ENCODE results near the gene RAB41. TPM values are rescaled to one million over a fixed set of nuclear protein-coding genes. Genes with fewer than 3 reads are reported as not detected.
"Not testable (repeated sequence)": the region's sequence is repeated elsewhere in the genome, so short reads cannot be mapped to it uniquely, and the experiment has no call there.

The RAB41 gene
- total RNA-seq, 1 experiment from 2014 or later: not detected

- ATAC-seq (no peak), DNase-seq (no peak)
- no peaks in the 10 kb centered on the region for H3K9me2 ChIP-seq (replicated peaks; ENCODE audit: low read length)
- H3K27me3 ChIP-seq (ENCODE audit: low read length): no peaks in the 10 kb centered on the region
- 0 out of 2 replicates have a peak, but pooled peaks cover 4% of the 10 kb centered on the region for H4K20me1 ChIP-seq (ENCODE audit: low read length)
- 0 out of 2 replicates have a peak, but pooled peaks cover 6% of the 10 kb centered on the region for H3K79me2 ChIP-seq (ENCODE audit: low read length)
- ChIA-PET POLR2A (ENCODE audit: unreplicated experiment) (no interaction called here), CTCF (no interaction called here)
- H3K36me3 ChIP-seq (ENCODE audit: low read depth, low read length): peaks cover 5% of the 10 kb centered on the region
- intact Hi-C loops (cut with micrococcal nuclease): no loop called here
- H3K4me3 ChIP-seq (ENCODE audit: low read length): no peak overlapping the region
- no peaks in the 10 kb centered on the region for H3K9me3 ChIP-seq (ENCODE audit: low read length)
- BruUV-seq (replicated peaks): no TSS peak
- H3F3A ChIP-seq (ENCODE audit: low read length, unreplicated experiment): no peaks in the 10 kb centered on the region
- no peaks in the 10 kb centered on the region for H3K4me1 ChIP-seq (ENCODE audit: insufficient read depth, low read length)
- no peak overlapping the region for H3K4me2 ChIP-seq (ENCODE audit: low read length)
- no peak overlapping the region for H3K9ac ChIP-seq (ENCODE audit: low read length)
- no peak overlapping the region for H2AFZ ChIP-seq (ENCODE audit: low read length)
- no peak overlapping the region for H3K27ac ChIP-seq (ENCODE audit: low read length)
- TF ChIP-seq EZH2 (IDR thresholded peaks at IDR 0.05; ENCODE audit: low read length, unreplicated experiment): no peak
- TF ChIP-seq CTCF (conservative IDR thresholded peaks at IDR 0.05; ENCODE audit: low read depth, low read length): no peak
- no peak for TF ChIP-seq EZH2phosphoT487 (IDR thresholded peaks at IDR 0.05; ENCODE audit: borderline replicate concordance, low read length)
These were observed 40.8 kb downstream of the RAB41 start for GRCh38 chrX:70322784-70323183.

DNA sequence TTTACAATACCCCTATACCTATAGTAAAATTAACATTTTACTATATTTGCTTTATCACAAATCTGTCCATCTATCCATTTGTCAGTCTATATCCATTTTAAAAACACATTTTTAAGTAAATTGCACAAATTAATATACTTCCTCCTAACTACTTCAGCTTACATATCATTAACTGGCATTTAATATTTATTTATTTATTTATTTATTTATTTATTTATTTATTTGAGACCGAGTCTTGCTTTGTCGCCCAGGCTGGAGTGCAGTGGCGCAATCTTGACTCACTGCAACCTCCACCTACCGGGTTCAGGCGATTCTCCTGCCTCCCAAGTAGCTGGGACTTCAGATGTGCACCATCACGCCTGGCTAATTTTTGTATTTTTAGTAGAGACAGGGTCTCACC, 41.7 kb downstream of the RAB41 start:
- intact Hi-C loops (cut with micrococcal nuclease); H2AFZ ChIP-seq (ENCODE audit: low read length); H3K4me2 ChIP-seq (ENCODE audit: low read length); DNase-seq; ATAC-seq; H3K36me3 ChIP-seq (ENCODE audit: low read depth, low read length); H3F3A ChIP-seq (ENCODE audit: low read length, unreplicated experiment); H4K20me1 ChIP-seq (ENCODE audit: low read length); CTCF ChIA-PET; H3K9me3 ChIP-seq (ENCODE audit: low read length); BruUV-seq (replicated peaks); H3K27ac ChIP-seq (ENCODE audit: low read length); H3K9ac ChIP-seq (ENCODE audit: low read length); H3K4me1 ChIP-seq (ENCODE audit: insufficient read depth, low read length); H3K4me3 ChIP-seq (ENCODE audit: low read length); H3K9me2 ChIP-seq (replicated peaks; ENCODE audit: low read length); H3K79me2 ChIP-seq (ENCODE audit: low read length); H3K27me3 ChIP-seq (ENCODE audit: low read length): not testable (repeated sequence)
- POLR2A ChIA-PET (ENCODE audit: unreplicated experiment): interaction anchor here (0.7 kb wide), 1 partner anchor 230 kb away, joined by 5 read pairs; no protein-coding TSS in a partner anchor

DNA sequence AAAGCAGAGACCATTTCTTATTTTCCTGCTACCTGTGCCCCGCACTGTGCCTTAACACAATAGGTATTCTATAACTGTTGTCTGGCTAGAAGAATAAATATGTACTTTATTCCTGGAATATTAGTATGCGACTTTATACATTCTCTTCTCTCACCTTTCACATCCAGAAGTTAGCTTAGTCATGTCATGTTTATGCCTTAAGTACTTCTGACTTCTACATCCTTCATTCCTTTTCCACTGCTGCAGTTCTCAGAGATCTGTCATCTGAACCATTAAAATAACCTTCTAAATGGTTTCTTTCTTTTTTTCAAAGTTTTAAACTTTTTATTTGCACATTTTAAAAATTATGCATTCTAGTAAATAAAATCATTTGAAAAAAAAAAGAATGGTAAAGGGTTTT, 42.4 kb downstream of the RAB41 start:
- no TSS peak for BruUV-seq (replicated peaks)
- H3F3A ChIP-seq (ENCODE audit: low read length, unreplicated experiment): no peaks in the 10 kb centered on the region
- H4K20me1 ChIP-seq (ENCODE audit: low read length): no peaks in the 10 kb centered on the region
- ChIA-PET CTCF (no interaction called here), POLR2A (ENCODE audit: unreplicated experiment) (interaction anchor here (0.7 kb wide), 1 partner anchor 229 kb away, joined by 5 read pairs; no protein-coding TSS in a partner anchor)
- TF ChIP-seq EZH2 (IDR thresholded peaks at IDR 0.05; ENCODE audit: low read length, unreplicated experiment): no peak
- TF ChIP-seq EZH2phosphoT487 (IDR thresholded peaks at IDR 0.05; ENCODE audit: borderline replicate concordance, low read length): no peak
- TF ChIP-seq CTCF (conservative IDR thresholded peaks at IDR 0.05; ENCODE audit: low read depth, low read length): no peak
- H3K36me3 ChIP-seq (ENCODE audit: low read depth, low read length): peaks cover 6% of the 10 kb centered on the region
- no peak overlapping the region for H3K4me2 ChIP-seq (ENCODE audit: low read length)
- H3K9ac ChIP-seq (ENCODE audit: low read length): no peak overlapping the region
- H3K4me3 ChIP-seq (ENCODE audit: low read length): no peak overlapping the region
- no peaks in the 10 kb centered on the region for H3K4me1 ChIP-seq (ENCODE audit: insufficient read depth, low read length)
- H2AFZ ChIP-seq (ENCODE audit: low read length): no peak overlapping the region
- no peaks in the 10 kb centered on the region for H3K27me3 ChIP-seq (ENCODE audit: low read length)
- no peaks in the 10 kb centered on the region for H3K9me2 ChIP-seq (replicated peaks; ENCODE audit: low read length)
- H3K27ac ChIP-seq (ENCODE audit: low read length): no peak overlapping the region
- no peaks in the 10 kb centered on the region for H3K79me2 ChIP-seq (ENCODE audit: low read length)
- intact Hi-C loops (cut with micrococcal nuclease): no loop called here
- no peak for ATAC-seq
- DNase-seq: no peak
- H3K9me3 ChIP-seq (ENCODE audit: low read length): no peaks in the 10 kb centered on the region

All from PC-3 (cell line).